ENCODE data around the gene KAT2A. TPM values are rescaled to one million over a fixed set of nuclear protein-coding genes. Genes with fewer than 3 reads are reported as not detected.
A peak's percentile ranks its signal among the peaks of the same experiment; 100 is the strongest.

KAT2A gene
- total and polyA plus RNA-seq, 9 of the 15 experiments (the other 6 are each of a cell fraction or from before 2014, with no cell fraction given): 1.5 to 80.4 (median 31.9) TPM

GRCh38 chr17:42120770-42121769 lies at the start of gene KAT2A (continued):
- peak; percentile 71 to 82; a peak in 3 of 4 replicates for TF ChIP-seq MNT (conservative IDR thresholded peaks at IDR 0.05)
- TF ChIP-seq STAT6 (CRISPR knock-in tag; IDR thresholded peaks at IDR 0.05): no peak
- TF ChIP-seq E2F6 (IDR thresholded peaks at IDR 0.05; ENCODE audit: borderline replicate concordance in 1 of 2, extremely low read depth in 1 of 2, insufficient read depth in 1 of 2, insufficient read length in 1 of 2, low read depth in 1 of 2, low read length in 1 of 2, poor library complexity in 1 of 2, severe bottlenecking in 1 of 2): peak; percentile 71 to 77
- no peak for TF ChIP-seq BACH1 (tag; IDR thresholded peaks at IDR 0.05)
- TF ChIP-seq RBBP5 (IDR thresholded peaks at IDR 0.05; ENCODE audit: borderline replicate concordance, insufficient read depth, low read length, poor library complexity, severe bottlenecking): peak; percentile 52
- TF ChIP-seq ARID1B (IDR thresholded peaks at IDR 0.05): no peak
- TF ChIP-seq MXD1 (CRISPR knock-in tag; IDR thresholded peaks at IDR 0.05; ENCODE audit: borderline replicate concordance, poor library complexity, severe bottlenecking): peak; percentile 74
- TF ChIP-seq NFIC (IDR thresholded peaks at IDR 0.05): no peak
- TF ChIP-seq ASH1L (IDR thresholded peaks at IDR 0.05; ENCODE audit: borderline replicate concordance, low read depth, partially characterized antibody): no peak
- peak; percentile 46 for TF ChIP-seq TBP (optimal IDR thresholded peaks at IDR 0.05; ENCODE audit: low read depth, low read length)
- peak; percentile 15 for TF ChIP-seq SMAD1 (IDR thresholded peaks at IDR 0.05; ENCODE audit: low read depth, low read length, partially characterized antibody)
- no peak for TF ChIP-seq ZEB2 (IDR thresholded peaks at IDR 0.05)
- TF ChIP-seq CREM (IDR thresholded peaks at IDR 0.05; ENCODE audit: low read depth): peak; percentile 71
- no peak for TF ChIP-seq MCM7 (IDR thresholded peaks at IDR 0.05)
- no peak for TF ChIP-seq ZNF224 (CRISPR knock-in tag; IDR thresholded peaks at IDR 0.05)
- TF ChIP-seq ZNF311 (CRISPR knock-in tag; IDR thresholded peaks at IDR 0.05): no peak
- TF ChIP-seq ZNF3 (CRISPR knock-in tag; IDR thresholded peaks at IDR 0.05): no peak
- no peak for TF ChIP-seq RBM17 (IDR thresholded peaks at IDR 0.05; ENCODE audit: borderline replicate concordance, low read depth, low read length)
- no peak for TF ChIP-seq SRF (CRISPR knock-in tag; IDR thresholded peaks at IDR 0.05)
- TF ChIP-seq PHB (CRISPR knock-in tag; IDR thresholded peaks at IDR 0.05): no peak
- no peak for TF ChIP-seq XRCC3 (IDR thresholded peaks at IDR 0.05)
- peak; percentile 50 for TF ChIP-seq CXXC5 (CRISPR knock-in tag; IDR thresholded peaks at IDR 0.05)
